Measurements from ENCODE around the gene FBXO21.
"Not testable (repeated sequence)": the region's sequence is repeated elsewhere in the genome, so short reads cannot be mapped to it uniquely, and the experiment has no call there.

Gene FBXO21

GRCh38 chr12:117199956-117200744 lies 9.9 kb upstream of the FBXO21 start:
- DNase-seq, result not testable (repeated sequence)

- not testable (repeated sequence) for DNase-seq
Observed at GRCh38 chr12:117196334-117196733, 6.1 kb upstream of the FBXO21 start.

DNA sequence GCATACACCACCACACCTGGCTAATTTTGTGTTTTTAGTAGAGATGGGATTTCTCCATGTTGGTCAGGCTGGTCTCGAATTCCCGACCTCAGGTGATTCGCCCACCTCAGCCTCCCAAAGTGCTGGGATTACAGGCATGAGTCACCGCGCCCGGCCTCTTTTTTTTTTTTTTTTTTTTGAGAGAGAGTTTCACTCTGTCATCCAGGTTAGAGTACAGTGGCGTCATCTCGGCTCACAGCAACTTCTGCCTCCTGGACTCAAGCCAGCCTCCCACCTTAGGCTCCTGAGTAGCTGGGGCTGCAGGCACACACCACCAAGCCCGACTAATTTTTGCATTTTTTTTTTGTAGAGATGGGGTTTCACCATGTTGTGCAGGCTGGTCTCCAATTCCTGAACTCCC lies 4.8 kb upstream of the FBXO21 start:
- DNase-seq, result not testable (repeated sequence)

DNA sequence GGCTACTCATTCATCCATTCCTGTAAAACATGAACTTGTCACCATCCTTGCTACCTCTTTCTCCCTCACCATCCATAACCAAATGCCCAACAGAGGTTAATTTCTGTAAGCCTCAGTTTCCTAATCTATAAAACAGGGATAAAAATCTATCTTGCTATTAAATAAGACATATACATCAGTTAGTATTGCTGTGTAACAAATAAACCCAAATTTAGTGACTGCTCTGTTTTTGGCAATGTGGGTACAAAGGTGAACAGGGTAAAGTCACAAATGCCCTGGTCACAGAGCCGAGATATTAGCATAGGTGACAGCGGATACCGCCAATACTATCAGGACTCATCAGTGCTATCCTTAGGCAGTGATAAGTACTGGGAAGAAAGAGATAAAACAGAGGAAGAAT lies 3.6 kb upstream of the FBXO21 start:
- no peak for DNase-seq

DNA sequence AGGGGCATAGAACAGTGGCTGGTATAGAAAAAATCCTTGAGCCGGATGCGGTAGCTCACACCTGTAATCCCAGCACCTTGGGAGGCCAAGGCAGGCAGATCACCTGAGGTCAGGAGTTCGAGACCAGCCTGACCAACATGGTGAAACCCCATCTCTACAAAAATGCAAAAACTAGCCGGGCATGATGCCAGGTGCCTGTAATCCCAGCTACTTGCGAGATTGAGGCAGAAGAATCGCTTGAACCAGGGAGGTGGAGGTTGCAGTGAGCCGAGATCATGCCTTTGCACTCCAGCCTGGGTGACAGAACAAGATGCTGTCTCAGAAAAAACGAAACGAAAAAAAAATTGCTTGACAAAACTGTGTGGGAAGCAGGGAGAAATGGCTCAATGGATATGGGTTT lies 2.3 kb upstream of the FBXO21 start:
- DNase-seq, result not testable (repeated sequence)

- no peak for DNase-seq
Observed at GRCh38 chr12:117192057-117192456, 1.8 kb upstream of the FBXO21 start.

- peak in 1 of 2 donors; percentile 35 for DNase-seq
Observed at GRCh38 chr12:117189725-117190209, 503 bp downstream of the FBXO21 start.

GRCh38 chr12:117188961-117189724 lies 1.1 kb downstream of the FBXO21 start:
- peak; percentile 21 to 83 for DNase-seq

DNA sequence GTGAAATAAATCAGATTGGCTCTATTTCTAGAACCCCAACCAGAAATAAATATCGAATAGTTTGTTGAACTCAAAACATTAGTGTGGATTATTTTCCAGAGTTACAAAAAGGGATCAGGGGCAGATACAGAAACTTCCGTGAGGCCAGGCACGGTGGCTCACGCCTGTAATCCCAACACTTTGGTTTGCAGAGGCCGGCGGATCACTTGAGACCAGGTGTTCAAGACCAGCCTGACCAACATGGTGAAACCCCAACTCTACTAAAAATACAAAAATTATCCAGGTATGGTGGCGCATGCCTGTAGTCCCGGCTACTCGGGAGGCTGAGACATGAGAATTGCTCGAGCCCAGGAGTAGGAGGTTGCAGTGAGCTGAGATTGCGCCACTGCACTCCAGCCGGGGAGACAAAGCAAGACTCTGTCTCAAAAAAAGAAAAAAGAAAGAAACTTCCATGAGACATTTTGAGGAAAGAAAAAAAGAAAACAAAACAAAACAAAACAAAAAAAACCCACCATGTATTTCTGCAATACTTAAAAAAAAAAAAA lies 2.1 kb downstream of the FBXO21 start:
- DNase-seq, result no peak

DNA sequence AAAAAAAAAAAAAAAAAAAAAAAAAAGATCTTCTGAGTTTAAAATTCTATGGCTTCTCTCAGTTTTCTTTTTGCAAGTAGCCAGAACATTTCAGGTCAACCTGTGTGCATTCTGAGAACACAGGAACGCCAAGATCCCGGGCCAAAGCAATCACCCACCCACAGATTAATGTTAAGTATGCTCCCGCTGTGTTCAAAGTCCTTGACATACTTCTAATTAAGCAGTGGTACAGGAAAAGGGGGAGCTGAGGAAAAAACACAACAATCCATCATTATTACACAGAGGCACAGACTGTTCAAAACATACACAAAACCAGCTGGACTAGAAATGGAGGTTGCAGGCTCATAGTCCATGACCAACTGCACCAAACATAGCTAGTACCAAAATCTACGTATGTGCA lies 2.8 kb downstream of the FBXO21 start:
- no peak for DNase-seq

- DNase-seq, result no peak
Observed at GRCh38 chr12:117182866-117183265, 7.4 kb downstream of the FBXO21 start.

DNA sequence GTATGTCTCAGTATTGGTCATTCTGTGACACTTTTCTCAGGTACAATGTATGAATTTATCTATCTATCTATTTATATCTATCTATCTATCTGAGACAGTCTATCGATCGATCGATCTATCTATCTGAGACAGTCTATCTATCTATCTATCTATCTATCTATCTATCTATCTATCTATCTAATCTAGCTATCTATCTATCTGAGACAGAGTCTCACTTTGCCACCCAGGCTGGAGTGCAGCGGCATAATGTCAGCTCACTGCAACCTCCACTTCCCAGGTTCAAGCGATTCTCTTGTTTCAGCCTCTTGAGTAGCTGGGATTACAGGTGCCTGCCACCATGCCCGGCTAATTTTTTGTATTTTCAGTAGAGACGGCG lies 8.8 kb downstream of the FBXO21 start:
- not testable (repeated sequence) for DNase-seq

DNA sequence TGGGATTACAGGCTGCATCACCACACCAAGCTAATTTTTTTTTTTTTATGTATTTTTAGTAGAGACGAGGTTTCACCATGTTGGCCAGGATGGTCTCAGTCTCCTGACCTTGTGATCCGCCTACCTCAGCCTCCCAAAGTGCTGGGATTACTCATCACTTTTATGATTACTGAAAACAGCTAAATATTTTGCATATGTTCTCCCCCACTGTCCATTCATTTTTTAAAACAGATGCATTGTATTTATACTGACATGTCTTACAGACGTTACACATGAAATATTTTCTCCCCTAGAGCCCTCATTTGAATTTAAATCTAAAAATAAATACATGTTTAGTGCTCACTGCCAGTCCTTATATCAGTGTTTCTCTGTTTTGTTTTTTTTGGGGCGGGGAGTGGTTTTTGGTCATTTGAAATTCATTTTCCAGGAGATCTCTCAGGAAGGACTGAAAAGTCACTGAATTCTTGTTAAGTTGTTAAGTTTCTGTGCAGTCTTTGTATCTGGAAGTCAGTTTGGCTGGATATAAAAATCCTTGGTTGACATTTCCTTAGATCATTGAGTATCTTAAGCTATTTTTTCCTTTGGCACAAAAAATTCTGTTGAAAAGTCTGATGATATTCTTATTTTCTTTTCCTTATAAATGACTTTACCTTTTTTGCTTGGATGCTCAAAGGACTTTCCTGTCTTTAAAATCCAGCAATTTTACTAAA lies 9.4 kb downstream of the FBXO21 start:
- no peak for DNase-seq

DNA sequence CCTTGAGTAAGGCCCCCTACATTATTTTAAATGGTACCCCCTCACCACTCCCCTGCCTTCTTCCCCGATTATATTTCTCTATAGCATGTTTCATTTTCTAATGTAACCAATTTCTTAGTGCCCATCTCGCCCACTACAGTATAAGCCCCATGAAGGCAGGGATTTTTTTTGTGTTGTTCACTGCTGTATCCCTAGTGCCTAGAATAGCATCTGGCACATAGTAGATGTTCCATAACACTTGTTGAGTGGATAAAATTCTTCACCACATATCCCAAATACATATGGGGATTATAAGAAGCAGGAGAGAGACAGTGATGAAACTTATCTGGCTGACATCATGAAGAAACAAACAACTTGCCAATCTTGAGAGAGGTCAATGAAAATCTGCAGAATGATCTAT lies 11.5 kb downstream of the FBXO21 start:
- no peak for DNase-seq

GRCh38 chr12:117178301-117178700 lies 12.0 kb downstream of the FBXO21 start:
- no peak for DNase-seq

- DNase-seq, result no peak
Observed at GRCh38 chr12:117172168-117172567, 18.1 kb downstream of the FBXO21 start.

DNA sequence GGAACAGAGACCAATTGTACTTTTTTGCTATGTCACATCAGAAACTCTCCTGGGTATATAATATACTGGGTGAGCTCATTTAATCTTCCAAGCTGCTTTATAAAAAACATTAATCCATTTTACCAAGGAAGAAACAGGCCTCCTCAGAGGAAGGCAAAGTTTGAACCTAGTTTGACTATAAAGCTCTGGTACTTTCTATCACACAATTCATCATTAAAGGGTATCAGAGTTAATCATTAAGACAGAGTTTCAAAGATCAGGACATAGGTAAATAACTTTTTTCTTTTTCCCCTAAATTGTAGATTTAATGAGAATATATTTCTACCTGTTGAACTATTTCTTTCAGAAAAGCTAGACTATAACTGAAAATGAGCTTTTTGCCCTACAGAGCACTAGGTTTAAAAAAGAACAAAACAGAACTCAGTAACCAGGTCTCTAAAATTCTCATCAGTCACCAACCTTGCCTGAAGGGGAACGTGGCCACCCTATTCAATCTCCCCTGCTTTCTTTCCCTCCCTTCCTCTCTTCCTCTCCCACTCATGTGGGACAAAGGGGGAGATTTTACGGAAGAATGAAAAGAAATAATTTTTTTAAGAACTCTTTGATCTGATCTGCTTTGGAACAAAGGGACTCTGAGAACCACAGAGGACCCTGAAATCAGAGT lies 18.6 kb downstream of the FBXO21 start:
- DNase-seq, result no peak

GRCh38 chr12:117169548-117169947 lies 20.7 kb downstream of the FBXO21 start:
- no peak for DNase-seq

DNA sequence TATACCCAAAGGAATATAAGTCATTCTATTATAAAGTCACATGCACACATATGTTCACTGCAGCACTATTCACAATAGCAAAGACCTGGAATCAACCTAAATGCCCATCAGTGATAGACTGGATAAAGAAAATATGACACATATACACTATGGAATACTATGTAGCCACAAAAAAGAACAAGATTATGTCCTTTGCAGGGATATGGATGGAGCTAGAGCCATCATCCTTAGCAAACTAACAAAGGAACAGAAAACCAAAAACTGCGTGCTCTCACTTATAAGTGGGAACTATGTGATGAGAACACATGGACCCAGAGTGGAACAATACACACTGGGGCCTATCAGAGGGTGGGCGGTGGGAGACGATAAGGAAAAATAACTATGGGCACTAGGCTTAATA lies 21.3 kb downstream of the FBXO21 start:
- DNase-seq, result no peak

DNA sequence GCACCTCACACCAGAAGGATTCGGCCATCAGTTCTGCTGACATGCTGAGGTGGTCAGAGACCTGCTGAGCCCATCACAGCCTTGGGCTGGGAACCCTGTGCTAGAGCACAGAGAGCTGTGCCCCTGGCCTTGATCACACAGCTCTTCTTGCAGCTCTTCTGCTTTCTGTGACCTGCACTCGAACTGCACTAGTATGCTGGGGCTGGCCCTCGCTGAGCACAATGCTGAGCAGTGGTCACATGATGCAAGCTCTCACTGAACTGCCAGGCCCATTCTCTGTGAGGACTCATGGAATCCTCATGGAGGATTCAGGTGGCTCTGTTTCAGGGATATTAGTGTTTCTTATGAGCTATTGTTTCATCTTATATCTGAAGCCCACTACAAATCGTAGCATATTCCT lies 22.5 kb downstream of the FBXO21 start:
- no peak for DNase-seq

- DNase-seq, result no peak
Observed at GRCh38 chr12:117166107-117166506, 24.2 kb downstream of the FBXO21 start.

GRCh38 chr12:117165342-117165741 lies 24.9 kb downstream of the FBXO21 start:
- no peak for DNase-seq

DNA sequence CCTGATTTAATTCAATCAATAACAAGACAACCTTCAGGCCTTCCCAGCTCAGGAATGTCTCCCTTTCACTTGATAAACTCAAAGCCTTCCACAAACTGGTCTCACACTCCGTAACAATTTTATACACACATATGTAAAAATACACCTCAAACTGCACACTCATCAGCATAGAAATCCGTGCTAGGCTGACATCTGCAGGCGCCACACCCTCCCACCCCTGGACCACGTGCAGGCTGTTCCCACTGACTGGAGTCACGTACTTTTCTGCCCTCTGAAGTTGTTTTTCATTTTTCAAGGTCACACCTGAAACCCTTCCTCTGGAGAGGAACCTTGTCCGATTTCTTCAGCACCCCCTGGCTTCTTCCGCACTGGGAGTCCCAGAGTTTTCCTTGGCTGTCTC lies 27.6 kb downstream of the FBXO21 start:
- DNase-seq, result no peak

All from hippocampal formation (tissue), 2 donors.